Upper lobe of right lung (tissue), 1 donor: ENCODE results near the gene UNK. TPM values are rescaled to one million over a fixed set of nuclear protein-coding genes. Genes with fewer than 3 reads are reported as not detected.

Experiments used
- ATAC-seq: fragments of 200-7000 bp; cut with Tn5 transposase; one replicate; pipeline ENCODE4 v1.9.1; 2020; ENCODE audit warnings: mild to moderate bottlenecking, moderate library complexity
- DNase-seq: peaks from one replicate; pipeline ENCODE4 v3.0.0-alpha.2; 2020
- H3K27ac ChIP-seq: fragments of 200-600 bp; one replicate; pipeline ENCODE4 v1.8.0; 2022
- H3K27me3 ChIP-seq: fragments of 200-600 bp; one replicate; pipeline ENCODE4 v1.8.0; 2022; ENCODE audit warnings: mild to moderate bottlenecking
- H3K36me3 ChIP-seq: fragments of 200-600 bp; one replicate; pipeline ENCODE4 v1.8.0; 2022
- H3K4me1 ChIP-seq: fragments of 200-600 bp; one replicate; pipeline ENCODE4 v1.8.0; 2022
- H3K4me3 ChIP-seq: fragments of 200-600 bp; one replicate; pipeline ENCODE4 v1.8.0; 2022; ENCODE audit warnings: mild to moderate bottlenecking
- H3K9me3 ChIP-seq: fragments of 200-600 bp; one replicate; pipeline ENCODE4 v1.8.0; 2022
- intact Hi-C: fragments of 100-400 bp; cut with DNase I; formaldehyde crosslinking; loops from one replicate; pipeline ENCODE4 v1.11.0; 2022
- total RNA-seq: library from RNA; stranded (reverse); fragmentation: NEBNext Ultra II Directional; extraction: Animal tissue kit (Norgen Biotek cat#: 25700); gene quantifications from one replicate; pipeline ENCODE4 v1.2.1, GENCODE V29; 2021
- TF ChIP-seq, protein P1 (sequence below): fragments of 200-600 bp; IDR thresholded peaks from one replicate; pipeline ENCODE4 v1.8.0; 2022; ENCODE audit warnings: antibody characterized with exemption
- donor health status: DM: no; HTN: yes; CAD: no; lungs with severe emphysema.

UNK gene
- total RNA-seq, 1 donor from 2014 or later, result 27.1 TPM

- H3K27ac ChIP-seq, result no peak overlapping the region
- no peaks in the 10 kb centered on the region for H3K9me3 ChIP-seq
- H3K4me3 ChIP-seq, result no peak overlapping the region
- H3K4me1 ChIP-seq, result no peaks in the 10 kb centered on the region
- H3K27me3 ChIP-seq, result no peaks in the 10 kb centered on the region
- DNase-seq (no peak), ATAC-seq (no peak)
- TF ChIP-seq, protein P1, sequence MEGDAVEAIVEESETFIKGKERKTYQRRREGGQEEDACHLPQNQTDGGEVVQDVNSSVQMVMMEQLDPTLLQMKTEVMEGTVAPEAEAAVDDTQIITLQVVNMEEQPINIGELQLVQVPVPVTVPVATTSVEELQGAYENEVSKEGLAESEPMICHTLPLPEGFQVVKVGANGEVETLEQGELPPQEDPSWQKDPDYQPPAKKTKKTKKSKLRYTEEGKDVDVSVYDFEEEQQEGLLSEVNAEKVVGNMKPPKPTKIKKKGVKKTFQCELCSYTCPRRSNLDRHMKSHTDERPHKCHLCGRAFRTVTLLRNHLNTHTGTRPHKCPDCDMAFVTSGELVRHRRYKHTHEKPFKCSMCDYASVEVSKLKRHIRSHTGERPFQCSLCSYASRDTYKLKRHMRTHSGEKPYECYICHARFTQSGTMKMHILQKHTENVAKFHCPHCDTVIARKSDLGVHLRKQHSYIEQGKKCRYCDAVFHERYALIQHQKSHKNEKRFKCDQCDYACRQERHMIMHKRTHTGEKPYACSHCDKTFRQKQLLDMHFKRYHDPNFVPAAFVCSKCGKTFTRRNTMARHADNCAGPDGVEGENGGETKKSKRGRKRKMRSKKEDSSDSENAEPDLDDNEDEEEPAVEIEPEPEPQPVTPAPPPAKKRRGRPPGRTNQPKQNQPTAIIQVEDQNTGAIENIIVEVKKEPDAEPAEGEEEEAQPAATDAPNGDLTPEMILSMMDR, result no peak
- intact Hi-C loops, result no loop called here
- H3K36me3 ChIP-seq, result peaks cover 85% of the 10 kb centered on the region
These were observed 36.9 kb downstream of the UNK start for GRCh38 chr17:75821552-75821951.

- peaks cover 4% of the 10 kb centered on the region for H3K4me1 ChIP-seq
- intact Hi-C loops, result no loop called here
- H3K4me3 ChIP-seq, result no peak overlapping the region
- H3K27ac ChIP-seq, result no peak overlapping the region
- TF ChIP-seq, protein P1, result no peak
- H3K36me3 ChIP-seq, result peaks cover 78% of the 10 kb centered on the region
- DNase-seq (no peak), ATAC-seq (peak; percentile 27)
- H3K27me3 ChIP-seq, result no peaks in the 10 kb centered on the region
- H3K9me3 ChIP-seq, result no peaks in the 10 kb centered on the region
These were observed 37.7 kb downstream of the UNK start for GRCh38 chr17:75822119-75822799.

GRCh38 chr17:75822800-75823166 is 38.2 kb downstream of the UNK start:
- H3K27ac ChIP-seq, result no peak overlapping the region
- no peak overlapping the region for H3K4me3 ChIP-seq
- no peaks in the 10 kb centered on the region for H3K9me3 ChIP-seq
- intact Hi-C loops, result no loop called here
- TF ChIP-seq, protein P1, result no peak
- H3K36me3 ChIP-seq, result peaks cover 73% of the 10 kb centered on the region
- no peak for ATAC-seq
- H3K27me3 ChIP-seq, result no peaks in the 10 kb centered on the region
- no peak for DNase-seq
- peaks cover 9% of the 10 kb centered on the region for H3K4me1 ChIP-seq

DNA sequence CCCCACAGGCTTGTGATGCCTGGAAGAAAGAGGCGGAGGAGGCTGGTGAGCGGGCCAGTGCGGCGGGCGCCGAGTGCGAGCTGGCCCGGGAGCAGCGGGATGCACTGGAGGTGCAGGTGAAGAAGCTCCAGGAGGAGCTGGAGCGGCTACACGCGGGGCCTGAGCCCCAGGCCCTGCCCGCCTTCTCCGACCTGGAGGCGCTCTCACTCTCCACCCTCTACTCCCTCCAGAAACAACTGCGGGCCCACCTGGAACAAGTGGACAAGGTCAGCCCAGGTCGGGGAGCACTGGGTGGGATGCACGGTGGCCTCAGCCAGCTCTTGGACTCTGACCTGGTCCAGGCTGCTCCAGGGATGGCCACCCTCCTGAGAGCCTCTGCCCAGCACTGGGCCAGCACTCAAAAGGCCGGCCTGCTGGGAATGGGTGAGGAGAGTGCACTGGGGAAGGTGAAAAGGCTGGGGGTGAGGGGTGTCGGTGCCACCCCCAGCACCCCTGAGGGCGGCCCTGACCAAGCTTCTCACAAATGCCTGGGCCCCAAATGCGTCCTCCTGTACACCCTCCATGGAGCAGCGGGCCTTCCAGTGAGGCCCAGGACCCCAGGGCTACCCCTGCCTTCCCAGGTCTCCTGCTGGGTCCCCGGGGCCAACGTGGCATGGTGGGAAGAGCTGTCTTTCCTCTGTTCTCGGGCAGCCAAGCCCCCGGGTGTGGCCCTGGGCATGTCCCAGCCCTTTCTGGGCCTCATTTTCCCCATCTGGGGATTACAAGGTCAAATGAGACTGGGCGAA is 38.8 kb downstream of the UNK start:
- H3K4me1 ChIP-seq, result peaks cover 16% of the 10 kb centered on the region
- TF ChIP-seq, protein P1, result no peak
- H3K27ac ChIP-seq, result no peak overlapping the region
- DNase-seq, result no peak
- no peaks in the 10 kb centered on the region for H3K9me3 ChIP-seq
- no peak overlapping the region for H3K4me3 ChIP-seq
- intact Hi-C loops, result no loop called here
- peak; percentile 1 for ATAC-seq
- H3K27me3 ChIP-seq, result no peaks in the 10 kb centered on the region
- peaks cover 70% of the 10 kb centered on the region for H3K36me3 ChIP-seq

- H3K36me3 ChIP-seq, result peaks cover 70% of the 10 kb centered on the region
- TF ChIP-seq, protein P1, result no peak
- H3K27me3 ChIP-seq, result no peaks in the 10 kb centered on the region
- DNase-seq, result no peak
- no peak overlapping the region for H3K27ac ChIP-seq
- H3K4me3 ChIP-seq, result no peak overlapping the region
- H3K4me1 ChIP-seq, result peaks cover 16% of the 10 kb centered on the region
- intact Hi-C loops, result no loop called here
- ATAC-seq, result no peak
- no peaks in the 10 kb centered on the region for H3K9me3 ChIP-seq
These were observed 39.5 kb downstream of the UNK start for GRCh38 chr17:75824050-75824552.
